ENCODE measurements around the gene ACSL5. TPM values are rescaled to one million over a fixed set of nuclear protein-coding genes. Genes with fewer than 3 reads are reported as not detected.

Gene ACSL5
- total and polyA plus RNA-seq, 10 of the 15 experiments (the other 5 are each of a cell fraction or from before 2014, with no cell fraction given), result 22.3 to 57.0 (median 46.4) TPM

DNA sequence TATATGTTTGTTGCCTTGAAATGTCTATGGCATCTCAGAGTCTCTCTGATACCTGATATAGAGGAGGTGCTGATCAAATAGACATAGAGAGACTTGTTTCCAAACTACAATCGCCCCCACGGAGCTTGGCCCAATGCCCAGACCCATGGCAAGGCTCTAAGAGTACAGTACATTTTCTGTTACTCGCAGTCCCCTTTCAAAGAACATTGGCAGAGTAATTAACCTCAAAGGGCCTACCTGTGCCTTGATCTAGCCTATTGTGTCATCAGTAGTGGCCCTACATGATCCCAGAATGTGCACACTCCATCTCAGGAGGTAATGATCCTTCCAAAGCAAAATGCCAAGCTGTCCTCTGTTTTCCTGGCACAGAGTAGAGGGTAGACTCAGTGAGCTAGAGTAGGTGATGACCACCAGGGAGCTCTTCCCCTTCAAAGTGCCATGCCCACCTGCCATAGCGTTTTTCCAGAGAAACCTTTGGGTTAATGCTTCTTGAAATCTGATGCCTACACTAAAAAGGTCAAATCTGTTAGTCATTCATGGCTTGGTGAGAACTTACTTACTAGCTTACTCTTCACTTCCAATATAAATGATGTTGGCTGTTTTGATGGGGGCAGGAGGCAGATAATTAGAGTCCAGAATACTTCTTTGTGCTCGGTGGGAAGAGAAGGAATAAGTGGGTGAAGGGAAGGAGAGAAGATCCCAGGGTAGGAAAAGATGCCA lies 41.2 kb upstream of the ACSL5 start:
- H3K4me2 ChIP-seq (ENCODE audit: control insufficient read depth, insufficient read depth), result no peak overlapping the region
- no peak for DNase-seq (ENCODE audit: low read depth, low spot score)
- RAD21 ChIA-PET (ENCODE audit: unreplicated experiment), result no interaction called here
- no peak for FAIRE-seq
- H3K4me1 ChIP-seq (ENCODE audit: control insufficient read depth, insufficient read depth, low read length), result no peaks in the 10 kb centered on the region
- CTCF ChIA-PET, result interaction anchor here (0.6 kb wide), 1 partner anchor 197 kb away, joined by 3 read pairs; no protein-coding TSS in a partner anchor
- no peak for ATAC-seq
- SMC1A ChIA-PET (ENCODE audit: uncharacterized antibody, unreplicated experiment), result interaction anchor here (0.6 kb wide), 1 partner anchor 9 kb away, joined by 3 read pairs; no protein-coding TSS in a partner anchor
- H2AFZ ChIP-seq (ENCODE audit: control insufficient read depth, low read depth, low read length), result no peak overlapping the region
- 48% methylated on average over 5 of the region's 5 CpGs for WGBS (ENCODE audit: insufficient coverage, insufficient replicate concordance, low lambda C conversion rate, missing lambda C conversion rate)
- no peaks in the 10 kb centered on the region for H4K20me1 ChIP-seq (ENCODE audit: control insufficient read depth, insufficient read depth)
- no peaks in the 10 kb centered on the region for H3K36me3 ChIP-seq (ENCODE audit: control insufficient read depth in 2 of 2, insufficient read depth in 2 of 2, low read length in 1 of 2)
- no peak overlapping the region for H3K9ac ChIP-seq (ENCODE audit: control insufficient read depth, insufficient read depth, low read length)
- BruUV-seq (replicated peaks), result no TSS peak
- H3K27ac ChIP-seq (ENCODE audit: control insufficient read depth, insufficient read depth), result no peak overlapping the region
- no peak overlapping the region for H3K4me3 ChIP-seq
- no peaks in the 10 kb centered on the region for H3K79me2 ChIP-seq (ENCODE audit: control insufficient read depth, insufficient read depth, low read length)
- intact Hi-C loops (cut with micrococcal nuclease; ENCODE audit: unreplicated experiment), result no loop called here
- H3K9me3 ChIP-seq (replicated peaks; ENCODE audit: control insufficient read depth, insufficient read depth, low read length), result no peaks in the 10 kb centered on the region
- POLR2A ChIA-PET, result no interaction called here
- H3K27me3 ChIP-seq (replicated peaks in 1 of 2; ENCODE audit: control insufficient read depth in 2 of 2, insufficient read depth in 2 of 2, low read length in 1 of 2), result no peaks in the 10 kb centered on the region; a peak in 1 of 4 replicates
- in situ Hi-C loops (cut with MboI), result no loop called here
- TF ChIP-seq SIN3A (IDR thresholded peaks at IDR 0.05; ENCODE audit: low read depth, low read length) (no peak), SMAD5 (IDR thresholded peaks at IDR 0.05; ENCODE audit: low read depth) (no peak), CEBPB (IDR thresholded peaks at IDR 0.05; ENCODE audit: borderline replicate concordance in 1 of 2, low read depth in 2 of 2, low read length in 2 of 2) (no peak), HDAC6 (IDR thresholded peaks at IDR 0.05; ENCODE audit: unreplicated experiment) (no peak), POU2F2 (IDR thresholded peaks at IDR 0.05; ENCODE audit: borderline replicate concordance, low read depth, low read length) (no peak)
- TF ChIP-seq, protein P1, sequence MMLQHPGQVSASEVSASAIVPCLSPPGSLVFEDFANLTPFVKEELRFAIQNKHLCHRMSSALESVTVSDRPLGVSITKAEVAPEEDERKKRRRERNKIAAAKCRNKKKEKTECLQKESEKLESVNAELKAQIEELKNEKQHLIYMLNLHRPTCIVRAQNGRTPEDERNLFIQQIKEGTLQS (IDR thresholded peaks at IDR 0.05; ENCODE audit: borderline replicate concordance, extremely low read depth, low read depth, low read length), result no peak
- TF ChIP-seq, protein P2, sequence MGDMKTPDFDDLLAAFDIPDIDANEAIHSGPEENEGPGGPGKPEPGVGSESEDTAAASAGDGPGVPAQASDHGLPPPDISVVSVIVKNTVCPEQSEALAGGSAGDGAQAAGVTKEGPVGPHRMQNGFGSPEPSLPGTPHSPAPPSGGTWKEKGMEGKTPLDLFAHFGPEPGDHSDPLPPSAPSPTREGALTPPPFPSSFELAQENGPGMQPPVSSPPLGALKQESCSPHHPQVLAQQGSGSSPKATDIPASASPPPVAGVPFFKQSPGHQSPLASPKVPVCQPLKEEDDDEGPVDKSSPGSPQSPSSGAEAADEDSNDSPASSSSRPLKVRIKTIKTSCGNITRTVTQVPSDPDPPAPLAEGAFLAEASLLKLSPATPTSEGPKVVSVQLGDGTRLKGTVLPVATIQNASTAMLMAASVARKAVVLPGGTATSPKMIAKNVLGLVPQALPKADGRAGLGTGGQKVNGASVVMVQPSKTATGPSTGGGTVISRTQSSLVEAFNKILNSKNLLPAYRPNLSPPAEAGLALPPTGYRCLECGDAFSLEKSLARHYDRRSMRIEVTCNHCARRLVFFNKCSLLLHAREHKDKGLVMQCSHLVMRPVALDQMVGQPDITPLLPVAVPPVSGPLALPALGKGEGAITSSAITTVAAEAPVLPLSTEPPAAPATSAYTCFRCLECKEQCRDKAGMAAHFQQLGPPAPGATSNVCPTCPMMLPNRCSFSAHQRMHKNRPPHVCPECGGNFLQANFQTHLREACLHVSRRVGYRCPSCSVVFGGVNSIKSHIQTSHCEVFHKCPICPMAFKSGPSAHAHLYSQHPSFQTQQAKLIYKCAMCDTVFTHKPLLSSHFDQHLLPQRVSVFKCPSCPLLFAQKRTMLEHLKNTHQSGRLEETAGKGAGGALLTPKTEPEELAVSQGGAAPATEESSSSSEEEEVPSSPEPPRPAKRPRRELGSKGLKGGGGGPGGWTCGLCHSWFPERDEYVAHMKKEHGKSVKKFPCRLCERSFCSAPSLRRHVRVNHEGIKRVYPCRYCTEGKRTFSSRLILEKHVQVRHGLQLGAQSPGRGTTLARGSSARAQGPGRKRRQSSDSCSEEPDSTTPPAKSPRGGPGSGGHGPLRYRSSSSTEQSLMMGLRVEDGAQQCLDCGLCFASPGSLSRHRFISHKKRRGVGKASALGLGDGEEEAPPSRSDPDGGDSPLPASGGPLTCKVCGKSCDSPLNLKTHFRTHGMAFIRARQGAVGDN (IDR thresholded peaks at IDR 0.05), result no peak
- TF ChIP-seq, protein P3, sequence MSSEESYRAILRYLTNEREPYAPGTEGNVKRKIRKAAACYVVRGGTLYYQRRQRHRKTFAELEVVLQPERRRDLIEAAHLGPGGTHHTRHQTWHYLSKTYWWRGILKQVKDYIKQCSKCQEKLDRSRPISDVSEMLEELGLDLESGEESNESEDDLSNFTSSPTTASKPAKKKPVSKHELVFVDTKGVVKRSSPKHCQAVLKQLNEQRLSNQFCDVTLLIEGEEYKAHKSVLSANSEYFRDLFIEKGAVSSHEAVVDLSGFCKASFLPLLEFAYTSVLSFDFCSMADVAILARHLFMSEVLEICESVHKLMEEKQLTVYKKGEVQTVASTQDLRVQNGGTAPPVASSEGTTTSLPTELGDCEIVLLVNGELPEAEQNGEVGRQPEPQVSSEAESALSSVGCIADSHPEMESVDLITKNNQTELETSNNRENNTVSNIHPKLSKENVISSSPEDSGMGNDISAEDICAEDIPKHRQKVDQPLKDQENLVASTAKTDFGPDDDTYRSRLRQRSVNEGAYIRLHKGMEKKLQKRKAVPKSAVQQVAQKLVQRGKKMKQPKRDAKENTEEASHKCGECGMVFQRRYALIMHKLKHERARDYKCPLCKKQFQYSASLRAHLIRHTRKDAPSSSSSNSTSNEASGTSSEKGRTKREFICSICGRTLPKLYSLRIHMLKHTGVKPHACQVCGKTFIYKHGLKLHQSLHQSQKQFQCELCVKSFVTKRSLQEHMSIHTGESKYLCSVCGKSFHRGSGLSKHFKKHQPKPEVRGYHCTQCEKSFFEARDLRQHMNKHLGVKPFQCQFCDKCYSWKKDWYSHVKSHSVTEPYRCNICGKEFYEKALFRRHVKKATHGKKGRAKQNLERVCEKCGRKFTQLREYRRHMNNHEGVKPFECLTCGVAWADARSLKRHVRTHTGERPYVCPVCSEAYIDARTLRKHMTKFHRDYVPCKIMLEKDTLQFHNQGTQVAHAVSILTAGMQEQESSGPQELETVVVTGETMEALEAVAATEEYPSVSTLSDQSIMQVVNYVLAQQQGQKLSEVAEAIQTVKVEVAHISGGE (CRISPR knock-in tag; IDR thresholded peaks at IDR 0.05), result no peak
- TF ChIP-seq, protein P4, sequence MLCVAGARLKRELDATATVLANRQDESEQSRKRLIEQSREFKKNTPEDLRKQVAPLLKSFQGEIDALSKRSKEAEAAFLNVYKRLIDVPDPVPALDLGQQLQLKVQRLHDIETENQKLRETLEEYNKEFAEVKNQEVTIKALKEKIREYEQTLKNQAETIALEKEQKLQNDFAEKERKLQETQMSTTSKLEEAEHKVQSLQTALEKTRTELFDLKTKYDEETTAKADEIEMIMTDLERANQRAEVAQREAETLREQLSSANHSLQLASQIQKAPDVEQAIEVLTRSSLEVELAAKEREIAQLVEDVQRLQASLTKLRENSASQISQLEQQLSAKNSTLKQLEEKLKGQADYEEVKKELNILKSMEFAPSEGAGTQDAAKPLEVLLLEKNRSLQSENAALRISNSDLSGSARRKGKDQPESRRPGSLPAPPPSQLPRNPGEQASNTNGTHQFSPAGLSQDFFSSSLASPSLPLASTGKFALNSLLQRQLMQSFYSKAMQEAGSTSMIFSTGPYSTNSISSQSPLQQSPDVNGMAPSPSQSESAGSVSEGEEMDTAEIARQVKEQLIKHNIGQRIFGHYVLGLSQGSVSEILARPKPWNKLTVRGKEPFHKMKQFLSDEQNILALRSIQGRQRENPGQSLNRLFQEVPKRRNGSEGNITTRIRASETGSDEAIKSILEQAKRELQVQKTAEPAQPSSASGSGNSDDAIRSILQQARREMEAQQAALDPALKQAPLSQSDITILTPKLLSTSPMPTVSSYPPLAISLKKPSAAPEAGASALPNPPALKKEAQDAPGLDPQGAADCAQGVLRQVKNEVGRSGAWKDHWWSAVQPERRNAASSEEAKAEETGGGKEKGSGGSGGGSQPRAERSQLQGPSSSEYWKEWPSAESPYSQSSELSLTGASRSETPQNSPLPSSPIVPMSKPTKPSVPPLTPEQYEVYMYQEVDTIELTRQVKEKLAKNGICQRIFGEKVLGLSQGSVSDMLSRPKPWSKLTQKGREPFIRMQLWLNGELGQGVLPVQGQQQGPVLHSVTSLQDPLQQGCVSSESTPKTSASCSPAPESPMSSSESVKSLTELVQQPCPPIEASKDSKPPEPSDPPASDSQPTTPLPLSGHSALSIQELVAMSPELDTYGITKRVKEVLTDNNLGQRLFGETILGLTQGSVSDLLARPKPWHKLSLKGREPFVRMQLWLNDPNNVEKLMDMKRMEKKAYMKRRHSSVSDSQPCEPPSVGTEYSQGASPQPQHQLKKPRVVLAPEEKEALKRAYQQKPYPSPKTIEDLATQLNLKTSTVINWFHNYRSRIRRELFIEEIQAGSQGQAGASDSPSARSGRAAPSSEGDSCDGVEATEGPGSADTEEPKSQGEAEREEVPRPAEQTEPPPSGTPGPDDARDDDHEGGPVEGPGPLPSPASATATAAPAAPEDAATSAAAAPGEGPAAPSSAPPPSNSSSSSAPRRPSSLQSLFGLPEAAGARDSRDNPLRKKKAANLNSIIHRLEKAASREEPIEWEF (IDR thresholded peaks at IDR 0.05; ENCODE audit: insufficient replicate concordance, low read depth, low read length), result no peak

Measured in GM12878 (cell line).